GM13976 (cell line): ENCODE results near the gene SLC8B1.

Experiments
- DNase-seq: peaks from one replicate; pipeline ENCODE4 v3.0.0; 2012; ENCODE audit warnings: low spot score
- in situ Hi-C: fragments of 300-500 bp; cut with MboI; formaldehyde crosslinking; loops from one replicate; pipeline ENCODE4 v1.12.0; 2022; ENCODE audit warnings: low sequenced_read_pairs, mixed read lengths, inconsistent platforms; ENCODE audit not compliant: unreplicated experiment
- TF ChIP-seq, protein P1 (sequence below): IDR thresholded peaks from 2 replicates; pipeline ENCODE4 v1.5.1; 2012; ENCODE audit warnings: borderline replicate concordance, mild to moderate bottlenecking; ENCODE audit not compliant: insufficient read depth; ENCODE audit errors: extremely low read depth, missing control alignments, control extremely low read depth

SLC8B1 gene

DNA sequence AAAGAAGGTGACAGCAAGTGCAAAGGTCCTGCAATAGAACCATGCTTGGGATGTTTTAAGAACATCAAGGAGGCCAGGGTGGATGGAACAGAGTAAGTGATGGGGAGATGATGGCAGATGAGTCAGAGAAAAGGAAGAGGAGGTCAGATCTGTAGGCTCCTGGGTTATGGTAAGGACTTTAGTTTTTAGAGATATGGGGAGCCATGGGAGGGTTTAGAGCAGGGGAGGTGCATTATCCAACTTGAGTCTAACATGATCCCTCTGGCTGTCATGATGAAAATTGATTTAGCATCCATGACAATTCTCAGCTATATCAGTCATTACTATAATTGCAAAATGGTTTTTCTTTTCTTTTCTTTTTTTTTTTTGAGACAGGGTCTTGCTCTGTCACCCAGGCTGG, 16.2 kb upstream of the SLC8B1 start:
- in situ Hi-C loops: no loop called here
- TF ChIP-seq, protein P1, sequence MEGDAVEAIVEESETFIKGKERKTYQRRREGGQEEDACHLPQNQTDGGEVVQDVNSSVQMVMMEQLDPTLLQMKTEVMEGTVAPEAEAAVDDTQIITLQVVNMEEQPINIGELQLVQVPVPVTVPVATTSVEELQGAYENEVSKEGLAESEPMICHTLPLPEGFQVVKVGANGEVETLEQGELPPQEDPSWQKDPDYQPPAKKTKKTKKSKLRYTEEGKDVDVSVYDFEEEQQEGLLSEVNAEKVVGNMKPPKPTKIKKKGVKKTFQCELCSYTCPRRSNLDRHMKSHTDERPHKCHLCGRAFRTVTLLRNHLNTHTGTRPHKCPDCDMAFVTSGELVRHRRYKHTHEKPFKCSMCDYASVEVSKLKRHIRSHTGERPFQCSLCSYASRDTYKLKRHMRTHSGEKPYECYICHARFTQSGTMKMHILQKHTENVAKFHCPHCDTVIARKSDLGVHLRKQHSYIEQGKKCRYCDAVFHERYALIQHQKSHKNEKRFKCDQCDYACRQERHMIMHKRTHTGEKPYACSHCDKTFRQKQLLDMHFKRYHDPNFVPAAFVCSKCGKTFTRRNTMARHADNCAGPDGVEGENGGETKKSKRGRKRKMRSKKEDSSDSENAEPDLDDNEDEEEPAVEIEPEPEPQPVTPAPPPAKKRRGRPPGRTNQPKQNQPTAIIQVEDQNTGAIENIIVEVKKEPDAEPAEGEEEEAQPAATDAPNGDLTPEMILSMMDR: no peak
- no peak for DNase-seq

DNA sequence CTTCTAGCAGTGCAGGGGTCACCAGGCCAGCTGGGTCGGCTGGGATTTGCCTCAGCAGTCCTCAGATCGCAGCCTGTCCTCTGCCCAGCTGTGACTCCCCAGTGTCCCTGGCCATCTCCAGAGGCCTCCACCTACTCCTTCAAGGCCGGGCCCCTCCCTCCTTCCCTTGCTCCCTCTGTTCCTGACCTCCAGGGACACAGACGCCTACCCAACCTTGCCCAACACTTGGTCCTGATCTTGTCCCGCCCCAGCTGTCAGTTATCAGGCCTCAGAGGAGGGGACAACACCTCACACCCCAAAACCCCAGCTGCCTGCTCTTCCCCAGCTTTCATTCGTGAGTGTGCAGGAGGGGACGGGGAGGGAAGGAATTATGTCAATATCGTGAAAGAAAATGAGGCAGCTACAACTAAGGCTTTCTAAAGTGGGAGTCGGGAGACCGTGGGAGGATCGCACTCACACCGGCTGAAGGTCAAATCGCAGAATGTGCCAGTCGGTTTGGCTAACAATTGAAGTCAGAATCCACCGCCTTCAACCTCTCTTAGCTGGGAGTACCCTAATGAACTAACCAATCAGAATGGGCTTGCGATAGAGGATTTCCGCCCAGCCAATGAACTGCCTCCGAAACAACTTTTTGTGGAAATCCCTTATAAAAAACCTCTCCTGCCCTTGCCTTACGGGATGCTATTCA, 14.1 kb upstream of the SLC8B1 start:
- in situ Hi-C loops: no loop called here
- TF ChIP-seq, protein P1: no peak
- no peak for DNase-seq

DNA sequence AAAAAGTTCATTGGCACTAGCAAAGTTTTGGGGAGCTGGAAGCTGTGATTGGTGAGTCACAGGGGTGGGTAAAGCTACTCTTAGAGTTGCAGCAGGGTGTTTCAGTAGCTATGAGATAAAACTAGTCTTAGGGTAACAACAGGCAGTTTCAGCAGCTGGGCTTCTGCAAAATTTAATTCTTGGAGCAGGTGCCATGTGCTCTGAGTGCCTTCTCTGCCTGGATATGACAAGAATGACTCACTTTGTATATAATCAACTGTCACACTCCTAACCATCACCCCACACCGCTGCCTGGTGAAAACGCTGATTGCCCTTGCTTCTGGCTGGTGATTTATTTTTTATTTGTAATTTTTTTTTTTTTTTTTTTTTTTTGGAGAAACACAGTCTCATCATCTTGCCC, 13.0 kb upstream of the SLC8B1 start:
- TF ChIP-seq, protein P1: no peak
- in situ Hi-C loops: no loop called here
- no peak for DNase-seq

DNA sequence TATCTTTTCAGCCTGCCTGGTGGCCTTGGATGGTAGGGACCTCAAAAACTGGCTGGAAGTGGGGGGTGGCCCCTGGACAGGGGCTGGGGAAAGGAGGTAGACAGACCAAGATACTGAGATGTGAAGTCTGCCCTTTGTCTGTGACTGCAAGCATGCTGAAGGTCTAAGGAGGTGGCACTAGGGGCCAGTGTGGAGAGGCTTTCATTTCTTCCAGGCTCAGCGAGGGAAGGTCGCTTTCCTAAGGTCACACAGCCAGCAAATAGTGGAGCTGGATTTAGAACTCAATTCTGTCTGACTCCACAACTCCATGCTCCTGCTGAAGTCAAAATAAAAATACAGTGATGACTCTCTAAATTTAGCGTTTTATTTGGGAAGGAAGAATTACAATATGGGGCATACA, 12.2 kb upstream of the SLC8B1 start:
- in situ Hi-C loops: no loop called here
- TF ChIP-seq, protein P1: no peak
- no peak for DNase-seq

DNA sequence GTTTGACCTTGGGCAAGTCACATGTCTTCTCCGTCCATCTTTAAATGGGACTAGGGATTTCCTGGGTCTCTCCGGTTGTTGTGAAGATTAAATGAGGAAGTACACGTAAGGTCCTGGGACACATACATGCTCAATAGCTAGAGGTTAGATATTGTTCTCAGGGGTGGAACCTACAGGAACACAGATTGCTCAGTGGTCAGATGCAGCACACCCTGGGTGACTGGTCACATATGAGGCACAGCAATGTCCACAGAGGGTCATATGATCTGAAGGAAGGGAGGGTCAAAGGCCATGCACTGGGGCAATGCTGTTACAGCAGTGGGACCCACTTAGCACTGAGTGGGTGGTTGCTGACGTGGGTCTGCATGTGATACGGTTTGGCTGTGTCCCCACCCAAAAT, 11.4 kb upstream of the SLC8B1 start:
- DNase-seq: no peak
- TF ChIP-seq, protein P1: no peak
- in situ Hi-C loops: no loop called here

DNA sequence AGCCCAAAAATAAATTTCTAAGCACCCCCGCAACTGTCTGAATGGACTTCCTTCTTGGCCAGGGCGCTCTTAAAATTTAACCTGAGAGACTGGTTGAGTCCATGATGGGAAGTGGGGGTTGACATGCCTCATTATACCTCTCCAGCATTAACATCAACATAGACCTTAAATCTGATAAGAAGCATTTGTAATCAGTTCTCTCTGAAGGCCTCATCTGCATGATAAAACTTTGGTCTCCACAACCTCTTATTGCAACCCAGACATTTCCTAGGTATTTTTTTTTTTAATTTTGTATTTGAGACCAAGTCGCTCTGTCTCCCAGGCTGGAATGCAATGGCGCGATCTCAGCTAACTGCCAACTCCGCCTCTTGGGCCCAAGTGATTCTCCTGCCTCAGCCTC, 10.4 kb upstream of the SLC8B1 start:
- in situ Hi-C loops: no loop called here
- TF ChIP-seq, protein P1: no peak
- no peak for DNase-seq

DNA sequence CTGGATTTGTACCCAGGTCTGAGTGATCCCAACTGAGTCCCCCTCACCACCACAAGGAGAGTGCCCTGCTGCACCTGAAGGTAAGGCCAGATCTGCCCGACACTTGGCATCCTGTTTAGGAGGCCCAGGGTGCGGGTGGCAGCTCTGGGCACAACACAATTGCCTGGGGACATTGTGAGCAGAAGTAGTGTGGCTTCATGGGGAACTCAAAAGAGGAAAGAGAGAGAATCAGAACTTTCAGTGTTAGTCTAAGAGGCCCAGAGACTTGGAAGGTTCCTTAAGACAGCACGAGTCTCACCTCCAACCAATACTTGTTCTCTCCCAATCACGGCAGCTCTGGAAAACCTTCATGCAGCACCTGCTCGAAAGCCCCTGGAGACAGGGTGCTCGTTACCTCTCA, 6.6 kb upstream of the SLC8B1 start:
- DNase-seq: no peak
- in situ Hi-C loops: no loop called here
- TF ChIP-seq, protein P1: no peak
